ENCODE measurements around the gene KCNQ2.

Gene KCNQ2

GRCh38 chr20:63364801-63365585 lies 107.5 kb downstream of the KCNQ2 start:
- DNase-seq = no peak

- no peak for DNase-seq
Measured at GRCh38 chr20:63363981-63364561, 108.4 kb downstream of the KCNQ2 start.

- no peak for DNase-seq
Measured at GRCh38 chr20:63363013-63363957, 109.2 kb downstream of the KCNQ2 start.

GRCh38 chr20:63362436-63363009 lies 109.9 kb downstream of the KCNQ2 start:
- no peak for DNase-seq

DNA sequence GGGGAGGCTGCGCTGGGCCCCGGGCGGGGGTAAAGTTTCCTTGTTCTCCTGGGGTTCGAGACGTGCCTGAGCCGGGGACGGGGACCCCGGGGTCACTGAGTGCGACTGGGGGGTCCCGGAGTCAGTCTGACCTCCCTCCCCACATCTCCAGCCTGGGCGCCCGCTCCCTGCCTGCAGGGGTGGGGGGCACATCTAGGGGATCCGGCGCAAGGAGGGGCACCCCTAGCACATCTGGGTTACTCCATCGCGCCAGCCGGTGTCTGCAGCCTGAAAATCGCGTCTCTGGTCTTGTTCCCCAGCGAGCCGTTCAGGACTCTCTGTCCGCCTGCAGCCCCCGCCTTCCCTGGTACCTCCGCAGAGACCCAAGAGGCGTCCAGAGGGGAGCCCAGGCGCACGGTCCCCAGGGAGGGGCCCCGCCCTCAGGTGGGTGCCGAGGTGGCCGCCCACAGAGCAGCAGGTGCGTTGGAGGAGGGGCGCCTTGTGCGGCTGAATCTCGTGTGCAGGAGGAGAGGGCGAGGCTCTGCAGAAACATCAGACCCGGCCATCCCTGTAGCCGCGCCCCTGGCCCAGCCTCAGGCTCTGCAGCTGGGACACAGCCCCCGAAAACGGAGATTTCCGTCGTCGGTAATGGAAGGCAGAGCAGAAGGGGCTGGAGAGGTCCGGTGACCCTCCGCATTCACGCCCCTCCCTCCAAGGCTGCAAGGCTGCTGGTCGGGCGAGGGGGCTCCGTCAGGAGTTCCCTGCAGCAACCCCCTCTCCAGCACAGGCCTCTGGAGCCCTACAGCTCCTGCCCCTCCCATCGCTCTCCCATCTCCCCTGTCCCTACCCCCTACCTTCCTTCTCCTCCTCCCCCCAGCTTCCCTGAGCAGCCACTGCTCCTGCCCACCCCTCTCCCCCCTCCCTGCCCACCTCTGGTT lies 110.7 kb downstream of the KCNQ2 start:
- DNase-seq = no peak

GRCh38 chr20:63360850-63361518 lies 111.5 kb downstream of the KCNQ2 start, which contains the start of gene CHRNA4:
TSS of gene CHRNA4 (minus strand) at chr20:63361349. CDS start at chr20:63361165, 184 bp downstream.
- no peak for DNase-seq

GRCh38 chr20:63359937-63360849 lies 112.3 kb downstream of the KCNQ2 start:
- DNase-seq = no peak

- DNase-seq = no peak
Measured at GRCh38 chr20:63359164-63359934, 113.1 kb downstream of the KCNQ2 start.

GRCh38 chr20:63357921-63358905 lies 114.2 kb downstream of the KCNQ2 start:
- DNase-seq = peak; percentile 92

- DNase-seq = no peak
Measured at GRCh38 chr20:63356931-63357879, 115.2 kb downstream of the KCNQ2 start.

DNA sequence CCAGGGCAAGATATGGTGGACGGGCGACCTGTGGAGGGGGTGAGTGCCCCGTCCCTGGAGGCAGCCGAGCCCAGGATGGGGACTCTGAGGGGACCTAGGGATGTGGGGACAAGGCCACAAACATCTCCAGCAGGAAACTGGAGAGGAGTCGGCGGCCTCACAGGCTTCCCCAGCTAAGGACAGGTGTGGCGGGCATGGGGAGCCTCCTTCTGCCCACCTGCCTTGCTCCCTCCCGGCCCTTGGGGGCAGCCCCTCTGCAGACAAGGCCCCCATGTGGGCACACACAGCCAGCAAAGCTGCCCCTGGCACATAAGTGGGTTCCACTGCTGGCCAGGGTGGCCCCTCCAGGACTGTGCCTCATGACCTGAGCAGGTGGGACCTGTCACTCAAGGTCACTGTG lies 115.9 kb downstream of the KCNQ2 start:
- DNase-seq = no peak

GRCh38 chr20:63355781-63356295 lies 116.6 kb downstream of the KCNQ2 start:
- DNase-seq = no peak

GRCh38 chr20:63354636-63355350 lies 117.7 kb downstream of the KCNQ2 start:
- no peak for DNase-seq

DNA sequence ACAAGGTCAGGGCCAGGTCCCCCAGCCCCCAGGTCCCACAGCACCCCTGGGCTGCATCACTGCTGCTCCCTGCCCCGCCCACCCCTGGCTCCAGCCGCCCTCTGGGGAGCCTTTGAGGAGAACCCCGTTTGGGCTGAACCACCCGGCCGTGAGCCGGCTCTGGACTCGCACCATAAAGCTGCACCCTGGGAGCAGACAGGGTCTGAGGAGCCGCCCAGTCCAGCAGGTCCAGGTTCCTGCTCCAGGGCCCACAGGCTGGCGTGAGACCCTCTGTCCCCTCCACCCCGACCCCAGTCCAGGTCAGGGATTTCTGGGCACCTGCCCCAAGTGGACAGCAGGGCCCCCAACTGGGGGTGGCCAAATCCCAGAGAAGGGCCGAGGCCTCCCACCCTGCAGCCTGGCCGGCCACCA lies 119.6 kb downstream of the KCNQ2 start:
- no peak for DNase-seq

GRCh38 chr20:63351811-63352591 lies 120.5 kb downstream of the KCNQ2 start:
- DNase-seq = peak; percentile 92

Data from NCI-H1092 (cell line).